Lower leg skin (tissue), 4 donors: ENCODE results near the gene KIAA1614. TPM values are rescaled to one million over a fixed set of nuclear protein-coding genes. Genes with fewer than 3 reads are reported as not detected.
A peak's percentile ranks its signal among the peaks of the same experiment; 100 is the strongest.
"Not testable (repeated sequence)": the region's sequence is repeated elsewhere in the genome, so short reads cannot be mapped to it uniquely, and the experiment has no call there.

Experiments
- DNase-seq, 2 donors: peaks; one replicate each; pipeline ENCODE4 v3.0.0-alpha.2; 2019; ENCODE audit warnings: low spot score in 2 of 2
- H3K4me3 ChIP-seq: fragments of 200-600 bp; sonication (generic); 2 replicates; pipeline ENCODE4 v1.5.1; 2017; ENCODE audit warnings: mild to moderate bottlenecking, low read depth; ENCODE audit not compliant: poor library complexity, severe bottlenecking
- CTCF ChIP-seq, 3 donors: fragments of 450-650 bp; IDR thresholded peaks; one replicate each; pipeline ENCODE4 v1.5.1; 2016; ENCODE audit warnings: antibody characterized with exemption in 3 of 3, mild to moderate bottlenecking in 3 of 3, moderate library complexity in 2 of 3
- POLR2A ChIP-seq, 2 donors: fragments of 450-650 bp; IDR thresholded peaks; one replicate each; pipeline ENCODE4 v1.6.1; 2016 to 2017; ENCODE audit warnings: antibody characterized with exemption in 2 of 2, mild to moderate bottlenecking in 1 of 2, moderate library complexity in 1 of 2
- WGBS, 2 donors: methylation state at CpG; one replicate each; pipeline ENCODE4 v1.1.5; 2018; 5-methylcytosine and 5-hydroxymethylcytosine counted together
- intact Hi-C: fragments of 100-400 bp; cut with DNase I; formaldehyde crosslinking; loops from one replicate; pipeline ENCODE4 v1.15.0; 2023; ENCODE audit warnings: low total_unique reads
- total RNA-seq, 4 donors: library from RNA; depleted of rRNA; stranded (reverse); fragments of >200 nt; gene quantifications; one replicate each; pipeline ENCODE4 v1.1.0, GENCODE V29; 2016

Gene KIAA1614
- total RNA-seq, 4 donors from 2014 or later = 1.0 to 8.5 (median 3.5) TPM

DNA sequence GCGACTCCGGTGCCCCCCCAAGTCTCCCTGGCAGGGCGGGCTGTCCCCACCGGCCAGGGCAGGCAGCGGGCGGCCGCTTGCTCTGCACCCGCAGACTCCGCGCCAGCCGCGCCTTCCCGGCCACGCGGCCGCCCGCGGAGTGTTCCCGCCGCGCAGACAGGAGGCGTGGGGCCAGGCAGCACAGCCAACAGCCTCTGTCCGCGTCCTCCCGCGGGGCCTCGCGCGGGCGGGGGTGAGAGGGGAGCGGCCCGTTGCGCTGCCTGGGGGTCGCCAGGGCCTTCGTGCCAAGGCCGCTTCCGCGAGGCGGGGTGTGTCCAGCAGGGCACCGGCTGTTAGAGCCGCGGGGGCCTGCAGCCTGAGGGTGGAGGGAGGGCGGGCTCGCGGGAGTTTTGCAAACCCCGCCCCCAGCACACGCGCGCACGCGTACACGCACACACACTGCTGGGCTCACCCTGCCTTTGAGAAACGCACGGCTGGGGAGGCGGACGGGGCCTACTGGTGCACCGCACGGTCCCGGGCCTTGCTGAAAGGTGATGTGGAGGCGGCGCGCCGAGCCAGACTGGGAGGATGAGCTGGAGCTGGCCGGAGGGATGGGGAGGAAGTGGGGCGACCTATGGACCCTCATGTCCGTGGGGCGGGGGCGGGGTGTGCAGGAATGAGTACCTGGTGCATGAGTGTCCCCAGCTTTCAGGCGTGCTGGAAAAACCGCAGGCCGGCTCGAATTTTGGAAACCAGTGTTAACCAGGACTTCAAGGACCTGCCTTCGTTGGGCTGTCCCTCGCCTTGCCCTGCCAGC lies 41.5 kb downstream of the KIAA1614 start:
- H3K4me3 ChIP-seq = peak overlapping the region; percentile 10
- TF ChIP-seq POLR2A (IDR thresholded peaks at IDR 0.05) (no peak), CTCF (IDR thresholded peaks at IDR 0.05) (no peak)
- WGBS, 2 donors = 33 to 36% methylated on average over 27 to 36 of the region's 74 CpGs
- peak in 1 of 2 donors; percentile 93 for DNase-seq
- intact Hi-C loops = no loop called here

DNA sequence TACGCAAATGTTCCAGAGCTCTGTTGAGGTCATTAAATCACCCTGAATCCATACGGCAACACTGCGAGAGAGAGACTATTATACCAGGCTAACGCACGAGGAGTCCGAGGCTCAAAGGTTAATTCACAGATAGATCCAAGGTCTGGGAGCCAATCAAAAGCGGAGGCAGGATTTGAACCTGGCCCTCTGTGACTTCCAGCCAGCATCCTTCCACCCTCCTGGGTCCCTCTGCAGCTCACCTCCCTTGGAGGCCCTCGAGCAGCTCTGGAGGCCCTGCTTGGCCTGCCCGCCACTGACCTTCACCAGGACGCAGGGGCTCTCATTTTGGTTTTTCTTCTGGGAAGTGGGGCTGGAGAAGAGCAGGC lies 42.1 kb downstream of the KIAA1614 start:
- DNase-seq = no peak
- WGBS, 2 donors = 82% methylated on average over 10 of the region's 10 CpGs
- intact Hi-C loops = no loop called here
- H3K4me3 ChIP-seq = no peak overlapping the region
- no peak for TF ChIP-seq CTCF (IDR thresholded peaks at IDR 0.05)
- no peak for TF ChIP-seq POLR2A (IDR thresholded peaks at IDR 0.05)

- TF ChIP-seq CTCF (IDR thresholded peaks at IDR 0.05) (no peak), POLR2A (IDR thresholded peaks at IDR 0.05) (no peak)
- WGBS, 2 donors = 45 to 57% methylated on average over 6 to 7 of the region's 8 CpGs
- DNase-seq = no peak
- intact Hi-C loops = no loop called here
- H3K4me3 ChIP-seq = no peak overlapping the region
Measured at GRCh38 chr1:180956028-180956640, 43.4 kb downstream of the KIAA1614 start.

DNA sequence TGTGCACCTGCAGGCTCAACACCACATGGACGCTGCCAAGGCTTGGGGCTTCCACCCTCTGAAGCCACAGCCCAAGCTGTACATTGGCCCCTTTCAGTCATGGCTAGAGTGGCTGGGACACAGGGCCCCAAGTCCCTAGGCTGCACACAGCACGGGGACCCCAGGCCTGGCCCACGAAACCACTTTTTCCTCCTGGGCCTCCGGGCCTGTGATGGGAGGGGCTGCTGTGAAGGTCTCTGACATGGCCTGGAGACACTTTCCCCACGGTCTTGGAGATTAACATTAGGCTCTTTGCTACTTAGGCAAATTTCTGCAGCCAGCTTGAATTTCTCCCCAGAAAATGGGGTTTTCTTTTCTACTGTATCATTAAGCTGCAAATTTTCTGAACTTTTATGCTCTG lies 46.9 kb downstream of the KIAA1614 start:
- H3K4me3 ChIP-seq, DNase-seq, intact Hi-C loops: not testable (repeated sequence)
- WGBS, 2 donors = 86 to 96% methylated on average over 5 of the region's 5 CpGs

DNA sequence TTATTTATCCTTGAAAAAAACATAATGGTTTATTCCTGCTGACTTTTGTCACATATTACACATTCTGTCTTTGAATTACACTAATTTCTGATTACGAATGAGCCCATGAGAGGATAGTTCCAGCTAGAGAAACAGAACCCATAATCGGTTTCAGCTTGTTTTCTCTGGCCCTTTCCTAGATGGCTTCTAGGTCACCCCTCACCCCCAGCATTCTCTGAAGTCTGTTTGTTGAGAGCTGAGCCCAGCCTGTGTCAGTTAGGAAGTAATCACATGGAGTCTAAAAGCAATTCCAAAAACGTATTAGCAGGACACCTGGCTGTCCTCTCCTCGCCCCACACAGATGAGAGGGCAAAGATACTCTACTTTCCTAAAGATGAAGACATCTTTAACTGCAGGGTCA lies 48.9 kb downstream of the KIAA1614 start:
- intact Hi-C loops = no loop called here
- 56 to 75% methylated on average over 4 of the region's 4 CpGs for WGBS, 2 donors
- TF ChIP-seq CTCF (IDR thresholded peaks at IDR 0.05) (no peak), POLR2A (IDR thresholded peaks at IDR 0.05) (no peak)
- no peak for DNase-seq
- H3K4me3 ChIP-seq = no peak overlapping the region

DNA sequence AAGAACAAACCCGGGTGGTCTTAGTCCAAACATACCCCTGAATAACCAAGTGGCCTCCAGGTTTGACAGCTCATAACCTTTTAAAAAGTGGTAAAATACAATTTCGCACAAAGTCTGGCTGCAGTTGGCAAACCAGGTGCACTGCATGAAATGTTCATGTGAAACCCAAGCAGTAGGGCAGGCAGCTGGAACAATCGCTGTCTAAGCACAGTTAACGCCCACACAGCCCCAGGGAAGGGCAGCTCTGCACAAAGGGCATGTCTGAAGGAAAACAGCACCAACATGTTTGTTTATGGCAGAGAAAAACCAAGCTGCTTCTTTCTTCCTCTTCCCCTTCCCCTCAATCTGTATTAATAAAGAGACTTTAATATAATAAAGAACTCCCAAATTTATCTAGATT lies 49.5 kb downstream of the KIAA1614 start:
- no peak for DNase-seq
- intact Hi-C loops = no loop called here
- no peak for TF ChIP-seq CTCF (IDR thresholded peaks at IDR 0.05)
- TF ChIP-seq POLR2A (IDR thresholded peaks at IDR 0.05) = no peak
- 28 to 37% methylated on average over 4 of the region's 4 CpGs for WGBS, 2 donors
- no peak overlapping the region for H3K4me3 ChIP-seq
